GM18505 (cell line): ENCODE results near the gene NRAP.

Source experiments
- ATAC-seq: cut with Tn5 transposase; IDR thresholded peaks from one replicate; pipeline ENCODE4 v1.9.1; 2021; ENCODE audit not compliant: unreplicated experiment
- POLR2A ChIP-seq: IDR thresholded peaks from 4 replicates; pipeline ENCODE4 v1.6.1; 2011; ENCODE audit warnings: borderline replicate concordance; ENCODE audit not compliant: insufficient read depth, insufficient read length; ENCODE audit errors: extremely low read depth

Gene NRAP

DNA sequence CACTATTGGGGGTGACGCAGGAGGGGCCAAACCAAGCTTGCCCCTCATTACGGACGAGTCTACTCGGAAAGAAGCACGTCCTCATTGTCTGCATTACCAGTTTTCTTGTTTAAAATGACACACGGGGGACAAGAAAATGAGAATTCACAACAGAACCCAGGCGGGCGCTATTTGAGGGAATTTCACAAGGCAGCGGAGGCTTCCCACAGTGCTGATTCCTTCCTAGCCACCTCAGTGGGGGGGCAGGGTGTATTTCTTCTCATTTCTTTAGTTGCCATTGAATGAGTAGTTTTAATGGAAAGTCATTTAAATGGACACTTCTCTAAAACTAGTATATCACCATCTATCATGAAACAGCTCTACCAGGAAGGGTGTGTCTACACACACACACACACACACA is 42.9 kb downstream of the NRAP start:
- ATAC-seq: no peak
- TF ChIP-seq POLR2A: no peak

DNA sequence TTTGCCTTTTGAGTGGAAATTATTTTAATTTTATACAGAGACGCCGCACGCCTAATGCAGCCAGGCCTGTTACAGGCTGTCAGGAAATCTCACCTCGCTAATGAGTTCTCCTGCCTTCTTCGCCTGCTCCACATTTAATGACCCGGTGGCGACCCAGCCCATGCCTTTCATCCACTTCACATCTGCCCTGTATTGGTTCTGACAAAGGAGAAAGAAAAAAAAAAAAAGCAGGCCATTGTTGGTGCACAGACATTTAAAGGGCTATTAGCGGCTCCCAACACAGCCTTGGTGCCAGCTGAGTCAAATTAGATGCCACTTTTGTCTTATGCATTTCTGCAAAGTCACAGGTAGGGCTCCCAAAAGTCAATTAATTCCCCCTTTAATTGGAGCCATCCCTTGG is 43.3 kb downstream of the NRAP start:
- no peak for TF ChIP-seq POLR2A
- no peak for ATAC-seq

DNA sequence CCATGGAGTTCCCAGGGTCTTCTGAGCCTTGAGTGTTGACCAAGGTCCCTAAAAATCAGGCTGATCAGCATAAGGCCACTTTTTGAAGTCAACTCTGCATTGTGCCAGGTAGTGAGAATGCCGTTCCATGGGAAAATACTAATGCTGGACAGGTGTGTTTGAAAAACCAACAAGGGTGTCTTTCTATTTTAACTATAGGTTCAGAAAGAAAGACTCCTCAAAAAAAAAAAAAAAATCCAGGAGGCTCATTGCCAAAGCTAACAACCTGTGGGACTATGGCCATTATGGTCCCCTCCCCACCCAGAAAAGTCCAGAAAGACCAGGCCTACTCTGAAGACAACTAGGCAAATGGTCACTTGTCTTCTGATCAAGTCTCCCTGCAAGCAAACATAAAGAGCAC is 44.4 kb downstream of the NRAP start:
- no peak for TF ChIP-seq POLR2A
- ATAC-seq: no peak

DNA sequence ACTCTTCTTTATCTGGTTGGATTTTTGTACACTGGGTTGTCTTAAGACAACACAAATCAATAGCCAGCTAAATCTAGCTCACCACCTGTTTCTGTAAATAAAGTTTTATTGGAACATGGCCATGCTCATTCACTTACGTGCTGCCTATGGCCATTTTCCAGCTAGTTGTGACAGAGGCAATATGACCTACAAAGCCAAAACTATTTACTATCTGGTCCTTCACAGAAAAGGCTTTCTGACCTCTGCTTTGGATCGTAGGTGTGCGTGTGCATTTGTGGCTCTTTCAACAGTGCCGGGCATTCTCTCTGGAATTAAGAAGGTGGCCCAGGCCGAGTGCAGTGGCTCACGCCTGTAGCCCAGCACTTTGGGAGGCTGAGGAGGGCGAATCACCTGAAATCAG is 45.5 kb downstream of the NRAP start:
- no peak for TF ChIP-seq POLR2A
- no peak for ATAC-seq

DNA sequence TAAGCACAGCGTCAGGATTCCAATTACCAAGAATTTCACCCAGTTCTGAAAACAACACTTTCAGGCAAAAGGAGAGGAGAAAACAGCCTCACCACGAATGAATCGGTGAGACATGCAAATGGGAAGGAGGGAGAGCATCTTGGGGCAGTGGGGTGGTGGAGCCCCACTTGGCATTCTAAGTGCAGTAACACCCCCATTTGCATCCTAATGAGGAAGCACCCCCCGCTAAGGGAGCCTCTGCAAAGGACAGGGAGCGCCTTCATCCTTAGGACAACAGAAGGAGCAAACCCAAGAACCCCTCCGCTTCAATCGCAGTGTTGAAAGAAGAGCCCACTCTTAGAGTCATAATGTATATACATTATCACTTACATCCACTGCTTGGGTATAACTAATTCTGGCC is 46.8 kb downstream of the NRAP start:
- TF ChIP-seq POLR2A: no peak
- no peak for ATAC-seq

DNA sequence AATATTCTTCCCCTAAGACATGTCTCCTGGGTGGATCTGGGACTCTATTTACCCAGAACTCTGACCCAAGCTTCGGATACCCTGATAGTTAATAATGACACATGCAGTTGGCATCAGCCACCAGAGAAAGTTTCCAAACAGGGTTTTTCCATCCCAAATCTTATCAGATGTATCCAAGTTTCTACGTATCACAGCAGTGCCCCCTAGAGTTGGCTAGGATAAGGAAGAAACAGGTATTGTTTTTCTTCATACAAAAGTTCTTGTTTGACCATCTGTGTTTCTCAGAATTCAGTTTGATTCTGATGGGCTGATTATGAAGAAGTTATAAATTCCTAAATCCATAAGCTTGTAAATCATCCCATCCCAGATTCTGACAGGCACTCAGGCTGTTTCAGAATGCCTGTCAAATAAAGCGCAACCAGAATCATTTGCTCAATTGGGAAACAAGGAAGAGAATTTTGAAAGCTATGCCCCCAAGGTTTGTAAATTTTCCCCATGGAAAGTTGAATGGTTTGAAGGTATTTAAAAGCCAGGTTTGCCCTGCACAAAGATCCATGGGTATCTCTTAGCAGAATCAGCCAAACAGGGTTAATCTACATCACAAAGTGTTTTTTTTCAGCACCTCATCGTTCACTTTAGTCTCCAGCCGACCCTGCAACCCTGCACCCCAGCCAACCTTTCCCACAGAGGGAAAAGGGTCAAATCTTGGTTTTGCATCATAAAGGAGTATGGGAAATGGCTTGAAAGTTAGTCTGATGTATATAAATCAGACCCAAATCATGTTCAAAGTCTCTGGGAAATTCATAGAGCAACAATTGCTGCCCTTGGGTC is 47.4 kb downstream of the NRAP start:
- no peak for TF ChIP-seq POLR2A
- no peak for ATAC-seq

DNA sequence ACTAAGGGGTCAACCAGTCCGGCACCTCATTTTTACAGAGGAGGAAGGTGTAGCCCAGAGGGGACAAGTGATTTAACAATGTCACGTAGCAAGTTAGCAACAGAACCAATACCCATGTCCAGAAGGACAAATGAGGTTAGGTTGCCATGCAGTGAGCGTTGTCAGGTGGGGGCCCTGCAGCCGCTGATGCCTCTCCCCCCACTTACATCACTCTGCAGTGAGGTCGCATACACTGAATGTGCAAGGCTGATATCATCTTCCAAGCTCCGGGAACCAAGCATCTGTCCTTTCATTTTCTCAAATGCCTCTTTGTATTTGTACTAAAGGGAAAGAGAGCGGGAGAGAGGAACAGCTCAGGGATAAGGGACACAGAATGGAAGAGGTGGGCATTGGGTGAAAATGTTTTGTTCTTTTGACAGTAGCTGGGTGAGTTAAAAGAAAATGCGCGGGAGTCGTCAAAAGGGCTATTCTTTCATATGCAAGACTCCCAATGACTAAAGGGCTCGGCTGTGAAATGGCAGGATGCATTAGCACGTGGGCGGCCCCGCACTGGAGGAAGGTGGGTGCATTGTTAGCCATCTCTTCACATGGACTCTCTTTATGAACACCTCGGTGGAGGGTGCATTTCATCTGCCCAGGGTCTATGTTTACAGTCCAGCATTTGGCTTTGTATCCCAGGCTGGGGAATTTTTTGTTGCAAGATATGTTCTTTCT is 49.7 kb downstream of the NRAP start:
- no peak for TF ChIP-seq POLR2A
- ATAC-seq: no peak

DNA sequence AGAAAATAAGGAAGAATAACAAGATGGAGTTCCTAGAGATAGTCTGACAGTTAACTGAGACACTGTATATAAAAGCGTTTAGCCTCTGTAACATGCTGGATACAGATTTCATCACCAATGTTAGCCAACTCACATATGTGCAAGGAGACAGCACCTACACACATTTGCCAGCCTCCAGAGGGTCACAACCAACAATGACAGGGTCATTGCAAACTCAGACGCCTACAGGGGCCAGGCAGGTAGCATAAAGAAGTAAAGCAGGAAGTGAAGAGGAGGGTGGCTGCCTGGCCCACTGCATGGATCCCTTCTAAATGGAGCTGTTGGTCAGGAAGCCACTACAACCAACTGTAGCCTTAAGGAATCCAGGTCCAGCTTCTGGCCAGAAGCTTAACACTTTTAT is 50.4 kb downstream of the NRAP start:
- ATAC-seq: no peak
- TF ChIP-seq POLR2A: no peak

DNA sequence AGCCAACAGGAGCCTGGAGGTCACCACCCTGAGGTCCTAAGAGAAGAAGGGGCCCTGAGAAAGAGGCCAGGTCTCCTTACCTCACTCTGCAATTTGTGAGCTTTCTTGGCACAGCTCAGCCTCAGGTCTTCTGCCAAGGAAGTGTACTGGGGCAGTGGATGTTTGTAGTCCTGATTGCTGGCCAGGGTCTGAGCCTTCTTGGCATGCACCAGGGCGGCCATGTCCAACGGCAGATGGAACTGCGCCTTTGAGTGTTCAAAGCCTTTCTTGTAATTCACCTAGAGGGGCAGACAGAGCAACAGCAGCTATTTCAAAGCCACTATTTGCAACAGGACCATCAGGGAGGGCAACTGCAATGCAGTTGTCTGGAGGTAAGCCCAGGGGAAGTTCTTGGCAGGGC is 51.7 kb downstream of the NRAP start:
- no peak for ATAC-seq

DNA sequence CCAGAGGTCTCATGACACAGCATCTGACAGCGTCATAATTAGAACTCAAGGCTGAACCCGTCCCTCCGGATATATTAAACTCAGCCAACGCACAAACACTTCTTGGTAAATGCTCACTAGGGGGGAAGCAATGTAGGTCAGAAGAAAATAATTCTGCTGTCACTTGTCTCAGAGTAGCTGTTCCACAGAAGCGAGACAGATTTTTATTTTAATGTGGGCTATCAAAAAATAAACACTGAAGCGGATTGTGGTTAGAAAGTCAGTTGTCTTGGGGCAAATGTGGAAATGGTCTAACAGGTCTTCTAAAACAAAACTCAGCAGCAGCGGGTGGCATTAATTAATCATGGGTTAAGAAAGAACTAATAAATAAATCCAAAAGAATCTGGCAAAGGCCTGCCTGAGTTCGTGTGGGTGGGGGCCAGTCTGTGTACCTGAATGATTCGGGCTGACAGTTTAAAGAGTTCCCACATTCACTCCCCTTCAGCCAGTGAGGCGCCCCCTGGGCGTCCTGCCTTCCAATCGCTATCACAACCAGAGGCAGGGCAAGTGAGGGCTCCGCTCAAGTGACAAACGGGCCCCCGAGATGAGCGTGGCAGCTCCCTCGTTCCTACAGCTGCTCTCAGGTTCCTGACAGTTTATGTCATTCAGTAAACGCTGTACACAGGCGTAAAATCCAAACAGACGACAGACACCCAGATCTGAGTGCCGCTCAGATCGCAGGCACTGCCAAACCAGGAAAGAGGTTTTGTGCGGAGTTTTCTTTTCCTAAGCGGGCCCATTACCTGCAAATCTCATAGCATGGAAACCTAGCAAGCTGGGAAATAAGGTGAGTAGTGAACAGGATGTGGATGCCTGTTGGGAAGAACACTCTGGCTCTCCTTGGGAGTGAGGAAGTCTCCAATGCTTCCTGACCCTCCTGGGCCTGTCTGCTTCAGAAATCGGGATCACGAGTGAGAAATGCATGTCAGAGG is 52.9 kb downstream of the NRAP start:
- no peak for ATAC-seq
- no peak for TF ChIP-seq POLR2A

More for the DNA sequence above, 51.7 kb downstream of the NRAP start:
- no peak for TF ChIP-seq POLR2A

DNA sequence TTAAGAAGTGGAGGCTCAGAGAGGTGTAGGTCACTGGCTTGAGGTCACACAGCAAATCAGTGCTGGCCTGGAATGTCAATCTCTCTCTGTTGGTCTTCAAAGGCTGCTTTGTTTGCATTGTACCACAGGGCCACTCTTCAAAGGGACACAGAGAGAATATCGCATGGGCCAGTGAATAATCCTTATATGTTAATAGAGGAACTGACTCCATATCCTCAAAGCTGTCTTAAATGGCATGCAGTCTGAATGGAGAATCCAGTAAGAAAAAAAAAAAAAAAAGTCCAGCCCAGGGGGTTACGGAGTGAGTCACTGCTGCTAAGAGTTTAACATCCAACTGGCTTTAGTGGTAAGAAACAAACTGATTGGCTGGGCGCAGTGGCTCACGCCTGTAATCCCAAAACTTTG is 54.1 kb downstream of the NRAP start:
- no peak for TF ChIP-seq POLR2A
- ATAC-seq: no peak

DNA sequence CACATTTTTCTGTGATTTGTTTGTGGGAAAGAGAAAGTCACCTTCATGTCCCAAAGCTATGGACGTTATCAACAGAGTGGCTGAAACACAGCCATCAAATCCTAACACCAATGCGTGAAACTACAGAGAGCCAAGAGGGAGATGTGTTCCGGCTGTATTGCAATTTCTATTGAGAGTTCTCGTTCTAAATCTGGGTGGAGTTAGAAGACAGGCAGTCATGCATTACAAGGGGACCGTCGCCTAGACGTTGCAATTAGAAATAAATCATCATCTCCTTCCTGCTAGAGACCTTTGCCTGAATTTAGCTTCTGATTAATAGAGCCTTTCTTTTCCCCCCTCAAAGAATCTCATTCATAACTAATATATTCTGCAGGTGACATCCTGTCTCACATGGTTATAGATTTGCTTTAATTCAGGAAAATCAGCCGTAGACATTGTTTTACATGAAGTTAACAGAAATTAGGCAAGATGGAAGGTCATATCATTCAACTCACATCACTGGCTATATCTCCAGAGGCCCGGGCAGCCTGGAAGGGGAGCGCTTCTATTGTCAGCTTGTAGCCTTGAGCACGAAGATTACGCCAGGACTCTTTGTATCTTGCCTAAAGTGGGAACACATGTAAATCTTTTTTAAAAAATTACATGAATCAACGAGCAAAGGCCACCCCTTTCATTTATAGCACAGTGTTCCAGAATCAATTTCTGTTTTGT is 58.4 kb downstream of the NRAP start:
- TF ChIP-seq POLR2A: no peak
- no peak for ATAC-seq
